SK-N-SH treated with all-trans-retinoic acid at 6 μM for 48 hours (cell line): ENCODE measurements around the gene CDK5.

Source experiments
- ATAC-seq: fragments of 200-7000 bp; cut with Tn5 transposase; 3 replicates; pipeline ENCODE4 v1.9.1; 2020; ENCODE audit warnings: mild to moderate bottlenecking, moderate library complexity
- ARNTL ChIP-seq: fragments of 450-650 bp; formaldehyde crosslinking; IDR thresholded peaks from 2 replicates; pipeline ENCODE4 v1.5.0; 2020; ENCODE audit warnings: low read depth, mild to moderate bottlenecking, moderate library complexity, borderline replicate concordance
- BACH2 ChIP-seq: fragments of 250-450 bp; sonication (Bioruptor Pico); IDR thresholded peaks from 2 replicates; pipeline ENCODE4 v1.9.0; 2021; ENCODE audit warnings: mild to moderate bottlenecking, borderline replicate concordance
- CREB5 ChIP-seq: fragments of 250-450 bp; sonication (Bioruptor Pico); IDR thresholded peaks from 2 replicates; pipeline ENCODE4 v1.5.1; 2020; ENCODE audit warnings: low read depth, mild to moderate bottlenecking, moderate library complexity
- CSRNP3 ChIP-seq: fragments of 250-450 bp; sonication (Bioruptor Pico); IDR thresholded peaks from 2 replicates; pipeline ENCODE4 v1.5.1; 2021; ENCODE audit warnings: mild to moderate bottlenecking, moderate library complexity
- ESRRG ChIP-seq: fragments of 250-450 bp; sonication (Bioruptor Pico); IDR thresholded peaks from 2 replicates; pipeline ENCODE4 v1.6.1; 2021; ENCODE audit warnings: mild to moderate bottlenecking
- GLIS3 ChIP-seq: fragments of 250-450 bp; sonication (Bioruptor Pico); IDR thresholded peaks from 2 replicates; pipeline ENCODE4 v1.5.0; 2020; ENCODE audit warnings: mild to moderate bottlenecking, moderate library complexity
- ISL1 ChIP-seq: fragments of 250-450 bp; sonication (Bioruptor Pico); IDR thresholded peaks from 2 replicates; pipeline ENCODE4 v2.1.2; 2022; ENCODE audit warnings: mild to moderate bottlenecking, moderate library complexity
- PATZ1 ChIP-seq: fragments of 250-450 bp; sonication (Bioruptor Pico); IDR thresholded peaks from 2 replicates; pipeline ENCODE4 v1.8.0; 2020; ENCODE audit warnings: mild to moderate bottlenecking, moderate library complexity, borderline replicate concordance
- POU6F1 ChIP-seq: fragments of 250-450 bp; sonication (Bioruptor Pico); IDR thresholded peaks from 2 replicates; pipeline ENCODE4 v1.8.0; 2021; ENCODE audit warnings: low read depth, mild to moderate bottlenecking, moderate library complexity, borderline replicate concordance
- PPARA ChIP-seq: fragments of 250-450 bp; sonication (Bioruptor Pico); IDR thresholded peaks from 2 replicates; pipeline ENCODE4 v1.5.0; 2020; ENCODE audit warnings: mild to moderate bottlenecking, borderline replicate concordance
- TOX ChIP-seq: fragments of 250-450 bp; sonication (Bioruptor Pico); IDR thresholded peaks from 2 replicates; pipeline ENCODE4 v1.8.0; 2021; ENCODE audit warnings: mild to moderate bottlenecking, moderate library complexity, borderline replicate concordance
- TSHZ2 ChIP-seq: fragments of 250-450 bp; sonication (Bioruptor Pico); IDR thresholded peaks from 2 replicates; pipeline ENCODE4 v1.5.0; 2020; ENCODE audit warnings: mild to moderate bottlenecking, moderate library complexity
- ZFP3 ChIP-seq: fragments of 250-450 bp; sonication (Bioruptor Pico); IDR thresholded peaks from 2 replicates; pipeline ENCODE4 v1.5.0; 2020; ENCODE audit warnings: mild to moderate bottlenecking, moderate library complexity
- ZNF565 ChIP-seq: fragments of 450-650 bp; formaldehyde crosslinking; conservative IDR thresholded peaks from 2 replicates; pipeline ENCODE4 v1.5.0; 2020; ENCODE audit warnings: low read depth, mild to moderate bottlenecking, moderate library complexity
- ZNF70 ChIP-seq: fragments of 450-650 bp; formaldehyde crosslinking; IDR thresholded peaks from 2 replicates; pipeline ENCODE4 v1.5.0; 2020; ENCODE audit warnings: mild to moderate bottlenecking, moderate library complexity

CDK5 gene

GRCh38 chr7:151083071-151083823 lies 25.6 kb upstream of the CDK5 start, which contains the start of gene TMUB1:
TMUB1 (minus strand) TSS chr7:151083493; CDS start chr7:151082563, 930 bp downstream.
- TF ChIP-seq ESRRG (CRISPR knock-in tag) (no peak), POU6F1 (no peak), TSHZ2 (peak; percentile 52; the same call in 1 of the 2 replicates), ISL1 (no peak)
- ATAC-seq = peak; percentile 30

- ATAC-seq = no peak
Observed at GRCh38 chr7:151082141-151083070, 24.7 kb upstream of the CDK5 start.

GRCh38 chr7:151081170-151082101 lies 23.7 kb upstream of the CDK5 start:
- TF ChIP-seq ZFP3 = no peak
- no peak for TF ChIP-seq PATZ1 (CRISPR knock-in tag)
- TF ChIP-seq BACH2 (CRISPR knock-in tag) = no peak
- no peak; the same call in 2 of the 3 replicates for ATAC-seq

More at GRCh38 chr7:151082141-151083070, 24.7 kb upstream of the CDK5 start:
- TF ChIP-seq CREB5 (CRISPR knock-in tag) = no peak
- TF ChIP-seq PATZ1 (CRISPR knock-in tag) = peak; percentile 46; the same call in 1 of the 2 replicates

GRCh38 chr7:151080522-151081169 lies 22.9 kb upstream of the CDK5 start, which contains the start of gene FASTK:
FASTK (minus strand) TSS chr7:151080809; CDS start chr7:151080766, 43 bp downstream.
- no peak for TF ChIP-seq ZNF565 (CRISPR knock-in tag)
- TF ChIP-seq CSRNP3 = no peak
- no peak for TF ChIP-seq PPARA
- TF ChIP-seq PATZ1 (CRISPR knock-in tag) = peak; percentile 78
- no peak for TF ChIP-seq ARNTL (CRISPR knock-in tag)
- no peak for TF ChIP-seq ZNF70
- TF ChIP-seq ISL1 = no peak
- TF ChIP-seq BACH2 (CRISPR knock-in tag) = no peak
- TF ChIP-seq GLIS3 (CRISPR knock-in tag) = peak; percentile 6; the same call in 1 of the 2 replicates
- no peak for TF ChIP-seq TOX
- no peak for TF ChIP-seq ZFP3
- ATAC-seq = peak; percentile 85
